Ascending aorta (tissue), 2 donors: Measurements from ENCODE around the gene TRIM37. TPM values are rescaled to one million over a fixed set of nuclear protein-coding genes. Genes with fewer than 3 reads are reported as not detected.

ENCODE experiments used
- DNase-seq, 2 donors: peaks; one replicate each; pipeline ENCODE4 v3.0.0-alpha.2; 2019; ENCODE audit warnings: low spot score in 2 of 2
- H3K27ac ChIP-seq, 2 donors: fragments of 200-600 bp; sonication (generic); one replicate each; pipeline ENCODE4 v1.5.1; 2016 to 2017; ENCODE audit warnings: mild to moderate bottlenecking in 1 of 2
- H3K27me3 ChIP-seq: fragments of 200-600 bp; sonication (generic); one replicate; pipeline ENCODE4 v1.5.1; 2017
- H3K36me3 ChIP-seq, 2 donors: fragments of 200-600 bp; sonication (generic); one replicate each; pipeline ENCODE4 v1.5.1; 2016
- H3K4me1 ChIP-seq, 2 donors: fragments of 200-600 bp; sonication (generic); one replicate each; pipeline ENCODE4 v1.5.1; 2016 to 2017; ENCODE audit warnings: mild to moderate bottlenecking in 1 of 2
- H3K4me3 ChIP-seq, 2 donors: fragments of 200-600 bp; sonication (generic); one replicate each; pipeline ENCODE4 v1.5.1; 2016 to 2017; ENCODE audit warnings: mild to moderate bottlenecking in 1 of 2
- H3K9me3 ChIP-seq, 2 donors: fragments of 200-600 bp; sonication (generic); one replicate each; pipeline ENCODE4 v1.5.1; 2016
- CTCF ChIP-seq, 3 experiments: fragments of 200-600 bp in 2 of 3; fragments of 450-650 bp in 1 of 3; sonication (generic) in 2 of 3; IDR thresholded peaks; one replicate each; pipeline ENCODE4 v1.5.1; 2016 to 2019; ENCODE audit warnings: antibody characterized with exemption in 3 of 3, mild to moderate bottlenecking in 1 of 3, moderate library complexity in 1 of 3
- intact Hi-C: fragments of 100-400 bp; cut with DNase I; formaldehyde crosslinking; loops from one replicate; pipeline ENCODE4 v1.15.1; 2023
- total RNA-seq: library from RNA; depleted of rRNA; stranded (reverse); fragments of >200 nt; gene quantifications from one replicate; pipeline ENCODE4 v1.1.0, GENCODE V29; 2016

The TRIM37 gene
- total RNA-seq, 1 donor from 2014 or later = 15.0 TPM

- no peaks in the 10 kb centered on the region for H3K27me3 ChIP-seq
- intact Hi-C loops = no loop called here
- no peak for TF ChIP-seq CTCF (IDR thresholded peaks at IDR 0.05)
- H3K27ac ChIP-seq = no peak overlapping the region
- peaks cover 33 to 57% of the 10 kb centered on the region in 2 donors for H3K36me3 ChIP-seq
- H3K9me3 ChIP-seq = no peaks in the 10 kb centered on the region
- no peaks in the 10 kb centered on the region for H3K4me1 ChIP-seq
- H3K4me3 ChIP-seq = no peak overlapping the region
- no peak for DNase-seq
These were observed 32.7 kb downstream of the TRIM37 start for GRCh38 chr17:59073972-59074371.

GRCh38 chr17:59069856-59070255 lies 36.8 kb downstream of the TRIM37 start:
- no peaks in the 10 kb centered on the region for H3K9me3 ChIP-seq
- no peaks in the 10 kb centered on the region for H3K27me3 ChIP-seq
- no peak overlapping the region for H3K27ac ChIP-seq
- intact Hi-C loops = loop anchor here (10.0 kb wide), 1 partner anchor 1175 kb away; no protein-coding TSS in a partner anchor
- DNase-seq = no peak
- TF ChIP-seq CTCF (IDR thresholded peaks at IDR 0.05) = no peak
- H3K36me3 ChIP-seq = peaks cover 30 to 54% of the 10 kb centered on the region in 2 donors
- H3K4me1 ChIP-seq = no peaks in the 10 kb centered on the region
- no peak overlapping the region for H3K4me3 ChIP-seq

GRCh38 chr17:59067756-59068155 lies 38.9 kb downstream of the TRIM37 start:
- TF ChIP-seq CTCF (IDR thresholded peaks at IDR 0.05) = no peak
- Histone ChIP-seq H3K36me3 (peaks cover 30 to 55% of the 10 kb centered on the region in 2 donors), H3K27me3 (no peaks in the 10 kb centered on the region), H3K4me1 (no peaks in the 10 kb centered on the region), H3K27ac (no peak overlapping the region), H3K9me3 (no peaks in the 10 kb centered on the region), H3K4me3 (no peak overlapping the region)
- intact Hi-C loops = loop anchor here (10.0 kb wide), 1 partner anchor 1177 kb away; no protein-coding TSS in a partner anchor
- DNase-seq = no peak

- H3K36me3 ChIP-seq = peaks cover 27 to 59% of the 10 kb centered on the region in 2 donors
- H3K27me3 ChIP-seq = no peaks in the 10 kb centered on the region
- H3K9me3 ChIP-seq = no peaks in the 10 kb centered on the region
- H3K4me1 ChIP-seq = no peaks in the 10 kb centered on the region
- no peak overlapping the region for H3K4me3 ChIP-seq
- intact Hi-C loops = loop anchor here (10.0 kb wide), 1 partner anchor 1177 kb away; no protein-coding TSS in a partner anchor
- no peak overlapping the region for H3K27ac ChIP-seq
- TF ChIP-seq CTCF (IDR thresholded peaks at IDR 0.05) = no peak
- no peak for DNase-seq
These were observed 39.3 kb downstream of the TRIM37 start for GRCh38 chr17:59067340-59067739.

GRCh38 chr17:59062509-59062908 lies 44.2 kb downstream of the TRIM37 start:
- TF ChIP-seq CTCF (IDR thresholded peaks at IDR 0.05) = no peak
- intact Hi-C loops = loop anchor here (10.0 kb wide), 1 partner anchor 1182 kb away; no protein-coding TSS in a partner anchor
- no peaks in the 10 kb centered on the region for H3K27me3 ChIP-seq
- no peak overlapping the region for H3K4me3 ChIP-seq
- DNase-seq = no peak
- H3K4me1 ChIP-seq = no peaks in the 10 kb centered on the region
- H3K36me3 ChIP-seq = peaks cover 14 to 53% of the 10 kb centered on the region in 2 donors
- no peaks in the 10 kb centered on the region for H3K9me3 ChIP-seq
- no peak overlapping the region for H3K27ac ChIP-seq

GRCh38 chr17:59056857-59057256 lies 49.8 kb downstream of the TRIM37 start:
- DNase-seq = no peak
- Histone ChIP-seq H3K4me1 (no peaks in the 10 kb centered on the region), H3K9me3 (no peaks in the 10 kb centered on the region), H3K27ac (no peak overlapping the region), H3K36me3 (peaks cover 17 to 53% of the 10 kb centered on the region in 2 donors), H3K27me3 (no peaks in the 10 kb centered on the region), H3K4me3 (no peak overlapping the region)
- intact Hi-C loops = no loop called here
- TF ChIP-seq CTCF (IDR thresholded peaks at IDR 0.05) = no peak
